Measurements from ENCODE around the gene WT1. TPM values are rescaled to one million over a fixed set of nuclear protein-coding genes. Genes with fewer than 3 reads are reported as not detected.
A peak's percentile ranks its signal among the peaks of the same experiment; 100 is the strongest.
"Not testable (repeated sequence)": the region's sequence is repeated elsewhere in the genome, so short reads cannot be mapped to it uniquely, and the experiment has no call there.

Gene WT1
- total RNA-seq, 1 donor from 2014 or later, result 2.6 TPM

GRCh38 chr11:32392840-32393239, 42.5 kb downstream of the WT1 start:
- intact Hi-C loops (cut with micrococcal nuclease), result no loop called here
- ATAC-seq (no peak), DNase-seq (no peak)

GRCh38 chr11:32391956-32392553, 43.3 kb downstream of the WT1 start:
- intact Hi-C loops (cut with micrococcal nuclease), result no loop called here
- no peak for DNase-seq
- ATAC-seq, result no peak

GRCh38 chr11:32391479-32391878, 43.9 kb downstream of the WT1 start:
- no peak for ATAC-seq
- intact Hi-C loops (cut with micrococcal nuclease), result no loop called here
- no peak for DNase-seq

GRCh38 chr11:32390712-32391111, 44.6 kb downstream of the WT1 start:
- DNase-seq (no peak), ATAC-seq (no peak)
- intact Hi-C loops (cut with micrococcal nuclease), result no loop called here

- intact Hi-C loops (cut with micrococcal nuclease), result loop anchor here (10.0 kb wide), 1 partner anchor 216 kb away; no protein-coding TSS in a partner anchor
- ATAC-seq (no peak), DNase-seq (no peak)
These were observed 46.2 kb downstream of the WT1 start for GRCh38 chr11:32388871-32389770.

- no peak for ATAC-seq
- intact Hi-C loops (cut with micrococcal nuclease), result loop anchor here (10.0 kb wide), 1 partner anchor 216 kb away; no protein-coding TSS in a partner anchor
- DNase-seq, result no peak
These were observed 47.0 kb downstream of the WT1 start for GRCh38 chr11:32388365-32388764.

- no peak for DNase-seq
- no peak for ATAC-seq
- intact Hi-C loops (cut with micrococcal nuclease), result loop anchor here (10.0 kb wide), 1 partner anchor 217 kb away; no protein-coding TSS in a partner anchor
These were observed 47.9 kb downstream of the WT1 start for GRCh38 chr11:32387411-32387810.

GRCh38 chr11:32386770-32387377, 48.5 kb downstream of the WT1 start:
- DNase-seq (no peak), ATAC-seq (peak; percentile 48)
- intact Hi-C loops (cut with micrococcal nuclease), result loop anchor here (10.0 kb wide), 1 partner anchor 218 kb away; no protein-coding TSS in a partner anchor

- DNase-seq (no peak), ATAC-seq (peak; percentile 73)
- intact Hi-C loops (cut with micrococcal nuclease), result loop anchor here (10.0 kb wide), 1 partner anchor 219 kb away; no protein-coding TSS in a partner anchor
These were observed 49.3 kb downstream of the WT1 start for GRCh38 chr11:32385998-32386397.

GRCh38 chr11:32382339-32383049, 52.8 kb downstream of the WT1 start:
- intact Hi-C loops (cut with micrococcal nuclease), result loop anchor here (10.0 kb wide), 1 partner anchor 222 kb away; no protein-coding TSS in a partner anchor
- no peak for ATAC-seq

GRCh38 chr11:32381179-32381578, 54.2 kb downstream of the WT1 start:
- intact Hi-C loops (cut with micrococcal nuclease), result loop anchor here (10.0 kb wide), 1 partner anchor 224 kb away; no protein-coding TSS in a partner anchor
- no peak for ATAC-seq
- DNase-seq, result no peak

More at GRCh38 chr11:32382339-32383049, 52.8 kb downstream of the WT1 start:
- no peak for DNase-seq

GRCh38 chr11:32379719-32380118, 55.6 kb downstream of the WT1 start:
- intact Hi-C loops (cut with micrococcal nuclease), result loop anchor here (10.0 kb wide), 1 partner anchor 225 kb away; no protein-coding TSS in a partner anchor
- DNase-seq, result no peak
- no peak for ATAC-seq

GRCh38 chr11:32375826-32376225, 59.5 kb downstream of the WT1 start:
- intact Hi-C loops (cut with micrococcal nuclease), result no loop called here
- DNase-seq (no peak), ATAC-seq (no peak)

GRCh38 chr11:32374261-32374711, 61.1 kb downstream of the WT1 start:
- intact Hi-C loops (cut with micrococcal nuclease), result no loop called here
- ATAC-seq (no peak), DNase-seq (no peak)

- intact Hi-C loops (cut with micrococcal nuclease); ATAC-seq; DNase-seq: not testable (repeated sequence)
These were observed 65.4 kb downstream of the WT1 start for GRCh38 chr11:32369987-32370386.

GRCh38 chr11:32366666-32367065, 68.7 kb downstream of the WT1 start:
- DNase-seq (no peak), ATAC-seq (no peak)
- intact Hi-C loops (cut with micrococcal nuclease), result no loop called here

GRCh38 chr11:32365192-32365591, 70.1 kb downstream of the WT1 start:
- ATAC-seq (no peak), DNase-seq (no peak)
- intact Hi-C loops (cut with micrococcal nuclease), result no loop called here

- ATAC-seq (no peak), DNase-seq (no peak)
- intact Hi-C loops (cut with micrococcal nuclease), result no loop called here
These were observed 76.6 kb downstream of the WT1 start for GRCh38 chr11:32358729-32359128.

GRCh38 chr11:32353884-32354283, 81.5 kb downstream of the WT1 start:
- ATAC-seq (no peak), DNase-seq (no peak)
- intact Hi-C loops (cut with micrococcal nuclease), result no loop called here
